EL (cell line): ENCODE measurements around the gene PDE1C.

Experiments
- DNase-seq: peaks from one replicate; pipeline ENCODE4 v3.0.0-alpha.2; 2016

PDE1C gene

DNA sequence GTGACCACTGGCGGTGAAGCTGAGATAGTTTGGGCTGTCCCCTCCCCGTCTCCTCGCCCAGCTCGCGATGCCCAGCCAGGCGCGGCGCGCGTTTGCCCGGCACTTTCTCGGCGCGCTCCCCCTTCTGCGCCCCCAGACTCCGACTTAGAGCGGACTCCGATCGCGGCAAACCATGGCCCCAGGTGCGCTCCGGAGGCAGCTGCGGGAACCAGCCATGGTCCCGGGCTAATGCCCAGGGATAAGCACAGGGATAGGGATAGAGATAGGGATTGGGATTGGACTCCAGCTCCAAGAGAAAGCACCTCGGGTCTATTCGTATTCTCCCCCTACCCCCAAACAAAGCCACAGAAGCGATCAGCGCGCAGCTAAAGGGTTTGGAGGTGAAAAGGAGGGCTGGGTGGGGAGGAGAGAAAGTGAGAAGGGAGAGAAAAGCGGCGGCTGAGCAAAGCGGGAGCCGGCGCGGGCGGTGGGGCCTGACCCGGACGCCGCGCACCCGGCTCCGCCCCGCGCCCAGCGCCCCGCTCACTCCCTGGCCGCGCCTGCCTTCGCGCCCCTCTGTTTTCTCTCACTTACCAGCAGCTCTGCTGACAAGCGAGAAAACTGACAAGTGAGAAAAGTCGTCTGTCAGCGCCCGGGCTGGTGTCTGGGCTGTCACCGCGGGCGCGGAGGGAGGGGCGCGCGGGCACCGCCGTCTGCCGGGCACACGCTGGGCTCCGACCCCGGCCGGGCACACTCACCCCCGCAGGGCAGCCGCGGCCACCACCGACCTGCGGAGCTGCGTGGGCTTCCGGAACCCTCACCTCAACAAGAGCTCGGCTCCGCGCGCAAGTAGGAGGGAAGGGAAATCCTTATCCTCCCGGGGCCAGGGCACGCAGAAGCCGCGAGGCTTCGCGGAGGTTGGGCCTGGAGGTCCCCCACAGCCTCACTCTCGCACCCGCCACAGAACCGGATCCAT lies at the start of gene PDE1C:
PDE1C (minus strand) TSS at position 2 of the 955 bp plus-strand sequence.
- peak; percentile 53 for DNase-seq

DNA sequence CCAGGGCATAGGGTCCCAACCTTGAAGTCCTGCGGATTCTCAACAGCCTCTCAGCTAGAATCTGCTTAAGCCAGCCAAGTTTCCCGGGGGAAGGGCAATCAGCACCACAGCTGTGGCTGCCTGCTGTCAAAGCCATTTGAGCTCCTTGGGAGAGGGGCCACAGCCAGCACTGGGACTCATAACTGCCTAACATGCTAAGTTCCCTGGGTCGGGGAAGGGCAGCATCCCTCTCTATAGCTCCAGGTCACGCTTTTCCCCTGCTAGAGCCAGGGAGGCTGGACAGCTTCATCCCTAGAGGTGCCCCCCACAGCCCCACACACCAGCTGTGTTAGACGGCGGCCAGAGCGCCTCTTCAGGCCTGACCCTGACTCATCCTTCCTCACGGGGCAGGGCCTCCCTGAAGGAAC lies 49.6 kb upstream of the PDE1C start:
- no peak for DNase-seq

DNA sequence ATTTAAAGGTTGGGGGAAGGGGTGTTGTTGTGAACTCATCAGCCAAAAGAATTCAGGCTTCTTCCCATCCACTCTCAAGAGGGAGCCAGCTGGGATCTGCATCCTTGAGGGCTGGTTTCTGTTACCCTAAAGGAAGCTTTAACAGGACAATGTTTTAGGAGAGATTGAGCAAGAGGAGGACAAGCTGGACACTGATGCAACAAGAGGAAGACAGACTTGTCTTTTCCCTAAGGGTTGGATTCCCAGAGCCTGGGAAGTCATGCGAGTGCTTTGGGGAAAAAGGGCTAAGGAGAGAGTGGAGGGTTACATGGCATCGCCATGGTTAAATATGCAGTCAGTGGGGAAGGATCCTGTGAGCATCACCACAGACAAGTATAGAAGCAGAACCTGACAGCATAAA lies 47.6 kb upstream of the PDE1C start:
- peak; percentile 47 for DNase-seq

DNA sequence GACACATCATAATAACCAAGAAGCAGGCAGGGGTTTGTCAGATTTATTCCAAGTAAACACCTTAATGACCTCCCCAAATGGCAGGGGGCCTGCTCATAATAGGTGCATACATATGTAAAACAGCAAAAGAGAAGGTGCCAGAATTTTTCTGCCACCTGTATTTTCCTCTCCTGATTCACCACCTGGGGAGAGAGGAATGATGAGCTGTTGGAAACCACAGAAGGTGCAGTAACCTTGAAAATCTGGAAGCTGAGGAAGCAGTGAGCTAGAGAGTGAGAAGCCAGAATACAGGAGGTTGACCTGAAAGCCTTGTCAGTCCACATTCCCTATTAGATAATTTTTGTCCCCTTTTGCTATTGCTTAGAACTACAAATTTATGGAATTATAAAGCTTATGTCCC lies 46.2 kb upstream of the PDE1C start:
- no peak for DNase-seq

DNA sequence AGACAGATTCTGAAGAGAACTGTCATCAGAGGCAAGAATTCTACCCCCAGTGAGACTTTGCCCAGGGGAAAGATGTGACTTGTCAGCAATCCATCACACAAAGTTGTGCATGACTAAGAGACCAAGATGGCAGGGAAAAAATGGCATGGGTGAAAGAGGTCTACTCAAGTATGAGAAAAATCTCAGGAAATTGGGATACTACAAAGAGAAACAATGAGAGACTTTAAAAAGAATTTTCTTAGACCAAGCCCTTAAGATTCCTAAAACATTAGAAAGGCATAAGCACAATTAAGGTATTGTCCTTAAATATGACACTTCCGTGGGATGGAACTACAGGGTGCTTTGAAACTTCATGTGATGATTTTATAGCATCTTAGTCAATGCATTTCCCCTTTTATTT lies 45.6 kb upstream of the PDE1C start:
- peak; percentile 97 for DNase-seq

DNA sequence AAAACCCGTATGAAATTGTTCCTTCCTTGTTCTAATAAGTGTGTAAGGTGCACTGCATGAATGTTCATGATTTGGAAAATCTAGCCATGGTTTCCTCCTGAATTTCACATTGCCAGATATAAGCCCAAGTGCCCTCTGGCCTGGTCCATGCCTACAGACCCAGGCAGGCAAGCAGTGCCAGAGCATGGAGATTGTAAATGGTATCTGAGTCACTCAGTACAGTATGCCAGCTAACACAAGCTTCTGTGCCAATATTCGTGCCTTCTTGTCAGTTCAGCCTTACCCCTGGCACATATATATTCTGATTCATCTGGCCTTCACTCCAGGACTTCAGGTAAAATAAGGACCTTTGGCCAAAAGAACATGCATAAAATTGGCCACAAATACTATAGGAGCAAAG lies 38.4 kb upstream of the PDE1C start:
- no peak for DNase-seq

DNA sequence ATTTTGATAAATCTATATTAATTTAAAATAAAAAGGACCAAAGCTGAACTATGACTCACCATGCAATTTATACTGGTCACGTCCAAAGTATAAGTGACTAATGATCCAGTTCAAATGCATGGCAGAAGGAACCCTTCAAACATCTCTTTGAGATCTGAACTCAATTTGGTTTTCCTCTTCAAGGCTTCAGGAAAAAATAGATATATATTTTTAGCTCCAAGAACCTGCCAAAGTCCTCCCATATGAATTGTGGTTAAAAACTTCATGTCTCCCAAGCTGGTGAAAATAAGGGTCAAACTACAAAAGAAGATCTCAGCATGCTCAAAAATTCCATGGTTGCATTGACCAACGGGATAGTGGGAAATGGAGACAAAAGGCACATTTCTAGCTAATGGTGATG lies 34.6 kb upstream of the PDE1C start:
- no peak for DNase-seq

DNA sequence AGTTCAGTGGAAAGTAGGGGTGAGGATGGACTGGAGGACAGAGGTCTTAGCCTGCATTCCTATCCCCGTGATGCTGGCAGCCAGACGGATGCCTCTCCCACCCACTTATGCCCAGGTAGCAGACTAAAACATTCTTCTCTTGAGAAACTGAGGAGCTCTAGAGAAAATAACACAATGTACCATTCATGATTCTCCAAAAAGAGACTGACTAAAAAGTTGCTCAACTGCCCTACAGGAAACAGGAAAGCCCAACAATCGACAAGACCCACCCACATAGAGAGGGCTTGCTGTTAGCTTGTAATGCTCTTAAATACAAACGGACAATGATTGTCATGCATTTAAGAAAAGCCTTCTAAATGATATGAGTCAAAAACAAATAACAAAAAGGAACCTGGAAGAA lies 33.2 kb upstream of the PDE1C start:
- no peak for DNase-seq

DNA sequence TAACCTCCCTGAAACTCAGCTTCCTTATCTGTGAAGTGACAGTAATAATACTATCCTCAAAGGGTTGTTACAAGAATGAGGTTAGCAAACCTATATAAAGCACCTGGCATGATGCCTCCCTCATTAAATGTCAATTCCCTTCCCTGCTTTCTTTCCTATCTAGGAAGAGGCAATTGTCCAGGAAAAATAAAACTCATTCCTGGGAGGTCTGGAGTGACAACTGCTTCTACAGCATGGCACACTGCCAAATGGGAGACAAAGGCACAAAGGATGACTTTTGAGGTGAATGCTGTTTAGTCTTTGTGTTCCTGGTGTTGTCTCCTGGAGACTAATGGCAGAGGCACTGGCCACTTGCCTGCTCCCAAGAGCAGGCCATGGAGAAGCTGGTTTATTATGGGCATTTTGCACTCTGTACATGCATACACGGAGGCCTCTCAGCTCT lies 32.2 kb upstream of the PDE1C start:
- no peak for DNase-seq

DNA sequence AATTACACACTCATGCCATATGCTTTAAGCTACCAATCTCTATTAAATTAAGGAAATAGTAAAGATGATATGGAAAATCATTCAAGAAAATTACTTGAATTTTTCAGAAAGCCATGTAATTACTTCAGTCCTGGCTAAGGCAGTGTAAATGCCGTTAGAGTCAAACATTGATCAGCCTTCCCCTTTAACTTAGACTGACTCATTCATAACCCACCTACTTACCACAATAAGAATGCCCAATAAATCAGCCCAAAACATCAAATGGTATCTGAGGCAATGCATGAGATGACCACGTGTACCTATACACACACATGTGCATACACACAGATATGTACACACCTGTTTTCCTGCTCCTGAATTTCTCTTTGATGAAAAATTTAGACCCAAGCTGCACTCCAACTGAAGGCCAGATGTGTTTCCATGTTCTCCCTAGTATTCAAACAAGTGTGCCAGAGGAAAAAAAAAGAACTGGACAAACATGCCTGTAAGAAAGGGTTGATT lies 30.2 kb upstream of the PDE1C start:
- no peak for DNase-seq

DNA sequence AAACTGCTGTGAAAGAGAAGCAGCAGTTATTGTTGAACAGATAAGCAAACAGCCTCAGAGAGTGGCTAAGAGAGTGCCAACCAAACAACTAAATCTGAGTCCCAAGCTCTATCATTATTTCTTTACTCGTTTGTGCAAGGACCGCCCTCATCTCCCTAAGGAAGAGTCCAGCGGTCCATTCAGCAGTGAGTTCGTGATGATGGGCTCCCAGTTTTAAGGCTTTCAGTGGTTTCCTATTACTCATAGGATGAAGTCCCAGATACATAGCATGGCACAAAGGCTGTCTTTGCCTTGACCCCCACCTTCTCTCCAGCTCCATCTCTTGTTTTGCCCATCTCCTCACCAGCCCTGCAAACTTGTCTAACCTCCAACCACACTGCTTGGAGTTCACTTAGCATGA lies 24.3 kb upstream of the PDE1C start:
- DNase-seq = no peak

DNA sequence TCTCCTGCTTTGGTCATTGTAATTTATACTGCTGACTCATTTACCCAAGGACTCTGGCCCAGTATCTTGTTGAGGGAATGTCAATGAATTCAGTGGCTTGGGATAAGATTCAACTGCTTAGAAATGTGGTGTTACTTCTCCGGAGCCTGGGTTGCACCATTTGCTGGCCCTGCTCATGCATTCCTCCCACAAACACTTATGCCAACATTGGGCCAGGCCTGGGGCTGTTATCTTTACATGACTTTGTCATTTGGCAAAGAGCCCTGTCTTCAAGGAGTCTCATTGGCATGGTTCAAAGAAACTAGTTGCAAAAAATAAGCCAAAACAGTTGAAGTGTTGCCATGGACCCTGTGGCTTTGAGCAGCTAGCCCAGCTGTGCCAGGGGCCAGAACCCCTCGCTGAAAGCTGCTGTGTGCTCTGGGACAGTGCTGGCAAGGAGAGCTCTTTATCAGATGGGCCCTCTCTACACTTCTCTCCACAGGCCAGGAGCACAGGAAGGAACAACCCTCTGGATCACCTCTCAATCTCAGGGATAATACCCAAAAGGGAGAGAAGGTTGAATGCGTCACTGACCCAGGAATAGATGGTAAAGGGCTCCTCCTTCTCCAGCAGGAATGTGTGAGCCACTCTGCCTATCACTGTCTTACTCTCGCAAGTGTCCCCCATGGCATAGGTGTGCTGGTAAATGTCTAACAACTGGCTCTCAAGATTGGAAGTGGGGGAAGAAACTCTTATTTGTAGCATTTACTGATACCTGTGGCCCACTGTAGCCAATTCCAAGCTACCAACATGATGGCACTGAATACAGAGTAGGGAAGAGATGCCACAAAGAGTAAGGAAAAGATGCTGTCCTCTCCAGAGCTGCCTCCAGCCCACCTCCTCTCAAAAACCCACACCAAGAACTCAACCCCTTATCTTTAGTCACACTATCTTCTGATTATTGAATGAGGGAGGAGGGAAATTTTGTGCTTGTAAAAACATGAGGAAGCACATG lies 23.5 kb upstream of the PDE1C start:
- peak; percentile 98 for DNase-seq

DNA sequence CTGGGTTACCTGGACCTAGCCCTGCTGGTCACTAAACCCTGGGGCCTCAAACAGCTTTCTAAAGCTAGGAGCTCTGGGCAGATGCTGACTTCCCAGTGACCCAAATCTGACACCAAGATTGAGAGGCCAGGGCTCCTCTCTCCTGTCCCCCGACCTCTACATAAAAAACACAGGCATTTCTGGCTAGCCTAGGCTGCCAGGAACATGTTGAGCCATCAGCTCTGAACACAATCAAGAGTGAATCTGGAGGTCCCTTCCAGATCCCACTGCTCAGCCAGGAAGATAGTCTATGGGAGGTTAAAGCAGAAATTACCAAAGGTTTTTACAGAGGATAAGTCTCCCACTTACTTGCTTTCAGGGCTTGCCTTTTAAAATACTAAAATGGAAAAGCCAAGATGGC lies 22.1 kb upstream of the PDE1C start:
- no peak for DNase-seq

DNA sequence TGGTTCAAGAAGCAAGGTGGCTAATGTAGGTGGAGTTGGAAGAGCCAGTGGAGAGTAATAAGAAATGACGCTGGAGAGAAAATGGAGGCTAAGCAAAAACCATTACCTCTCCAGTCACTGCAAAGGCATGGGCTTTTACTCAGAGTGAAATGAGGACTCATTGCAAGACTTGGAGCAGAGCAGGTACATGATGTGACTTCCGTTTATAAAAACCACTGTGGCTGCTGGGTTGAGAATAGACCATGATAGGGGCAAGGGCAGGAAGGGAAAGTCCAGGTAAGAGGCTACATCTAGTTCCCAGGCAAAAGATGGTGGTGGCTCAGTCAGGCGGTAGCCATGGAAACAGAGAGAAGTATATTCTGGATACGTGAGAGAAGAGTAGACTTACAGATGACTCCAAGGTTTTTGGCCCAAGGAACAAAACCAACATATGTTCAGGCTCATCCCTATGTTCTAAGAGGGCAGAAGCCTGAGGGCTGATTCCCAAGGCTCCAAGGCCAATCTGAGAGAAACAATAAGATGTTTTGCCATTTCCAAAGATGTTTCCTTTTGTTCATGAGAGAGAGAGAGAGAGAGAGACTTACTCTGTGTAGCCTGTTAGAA lies 21.5 kb upstream of the PDE1C start:
- DNase-seq = no peak

DNA sequence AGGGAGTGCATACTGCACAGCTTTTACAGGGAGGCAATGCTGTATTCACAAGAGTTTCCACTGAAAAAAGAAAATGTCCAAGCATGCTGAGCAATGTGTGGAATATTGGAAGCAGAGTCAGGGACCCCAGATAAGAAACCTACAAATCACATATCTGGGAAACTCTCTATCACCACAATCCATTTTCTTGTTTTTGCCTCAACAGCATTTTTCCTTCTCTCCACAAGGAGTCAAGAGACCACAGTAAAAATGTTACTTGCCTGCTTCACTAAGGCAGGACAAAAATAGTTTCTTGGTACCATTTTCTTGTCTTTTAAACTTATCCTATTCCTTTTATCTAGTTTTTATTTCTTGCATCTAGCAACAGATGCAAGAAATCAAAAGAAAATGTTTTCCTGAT lies 19.5 kb upstream of the PDE1C start:
- DNase-seq = no peak

DNA sequence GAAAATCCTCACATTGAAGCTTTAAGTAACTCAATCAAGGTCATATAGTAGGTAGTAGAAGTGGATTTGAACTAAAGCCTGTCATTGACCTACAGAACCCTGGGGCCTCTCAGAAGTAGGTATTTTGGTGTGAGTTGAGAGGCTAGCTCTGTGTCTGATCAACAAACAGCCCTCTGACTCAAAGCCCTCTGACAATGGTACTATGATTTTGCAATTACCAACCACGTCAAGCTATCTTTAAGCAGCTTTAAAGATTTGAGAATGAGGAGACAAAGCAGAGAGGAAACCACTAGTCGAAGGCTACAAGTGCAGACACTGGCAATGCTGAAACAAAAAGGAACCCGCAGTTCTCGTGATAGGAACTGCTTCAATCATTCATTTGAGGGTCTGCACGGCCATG lies 19.0 kb upstream of the PDE1C start:
- DNase-seq = no peak

DNA sequence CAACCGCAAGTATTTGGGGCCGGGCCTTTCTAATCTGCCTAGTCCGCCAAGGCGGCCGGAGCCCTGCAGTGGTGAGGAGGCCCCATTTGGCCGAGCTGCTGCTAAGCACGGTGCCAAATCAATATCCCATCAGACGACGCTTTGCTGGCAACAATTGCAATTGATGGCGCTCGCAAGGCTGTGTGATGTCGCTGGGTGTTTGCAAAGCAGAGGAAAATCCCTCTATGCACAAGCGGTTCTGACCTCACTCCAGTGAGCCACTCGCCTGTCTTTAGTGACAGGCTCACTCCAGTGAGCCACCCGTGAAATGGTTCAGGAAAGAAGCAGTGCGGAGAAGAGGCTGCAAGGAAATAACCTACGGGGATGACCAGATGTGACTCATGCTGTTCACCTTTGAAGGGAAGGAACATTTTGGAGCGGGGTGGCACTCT lies 18.3 kb upstream of the PDE1C start:
- DNase-seq = no peak

DNA sequence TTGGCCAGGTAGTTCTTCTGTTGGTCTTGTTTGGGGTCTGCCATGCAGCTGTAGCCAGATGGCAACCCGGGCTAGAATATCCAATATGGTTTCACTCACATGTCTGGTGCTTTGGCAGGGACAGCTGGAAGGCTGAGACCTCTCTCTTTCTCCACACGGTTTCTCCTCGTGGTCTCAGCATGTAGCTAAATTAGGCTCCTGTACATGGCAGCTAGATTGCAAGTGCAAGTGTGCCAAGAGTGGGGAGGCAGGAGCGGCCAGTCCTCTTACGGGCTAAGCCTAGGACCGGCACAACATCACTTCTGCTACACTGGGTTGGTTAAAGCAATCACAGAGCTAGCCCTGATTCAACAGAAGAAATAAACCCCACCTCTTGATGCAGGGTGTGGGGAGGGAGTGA lies 9.3 kb upstream of the PDE1C start:
- DNase-seq = no peak

DNA sequence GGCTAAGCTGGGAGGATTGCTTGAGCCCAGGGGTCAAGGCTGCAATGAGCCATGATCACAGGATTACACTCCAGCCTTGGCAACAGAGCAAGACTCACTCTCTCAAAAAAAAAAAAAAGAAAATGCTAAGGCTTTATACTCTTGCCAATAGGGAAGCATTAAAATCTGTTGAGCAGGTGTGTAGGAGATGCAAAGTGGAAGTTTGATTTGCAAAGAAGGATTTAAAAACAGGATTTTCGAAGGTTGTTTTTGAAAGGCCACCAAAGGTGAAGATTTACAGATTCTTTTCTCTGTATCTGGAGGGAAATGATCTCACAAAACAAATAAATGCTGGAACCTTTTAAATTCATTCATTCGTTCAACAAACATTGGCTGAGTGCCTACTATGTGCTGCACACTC lies 8.6 kb upstream of the PDE1C start:
- no peak for DNase-seq

DNA sequence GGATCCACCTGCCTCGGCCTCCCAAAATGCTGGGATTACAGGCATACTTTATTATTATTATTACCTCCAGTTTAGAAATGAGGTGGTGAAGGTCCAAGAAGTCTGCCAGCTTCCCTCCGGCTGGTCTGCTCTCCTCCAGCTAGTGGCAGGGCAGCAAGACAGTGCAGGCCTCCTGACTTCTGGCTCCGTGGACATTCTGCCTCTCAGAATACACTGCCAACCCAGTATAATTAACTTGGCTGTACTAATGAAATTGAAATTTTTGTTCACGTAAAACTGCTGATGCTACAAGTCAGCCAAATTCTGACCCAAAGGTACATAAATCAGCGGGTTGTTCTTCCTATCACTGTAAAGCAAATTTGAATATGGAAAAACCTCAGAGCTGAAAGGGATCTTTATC lies 7.6 kb upstream of the PDE1C start:
- DNase-seq = no peak

DNA sequence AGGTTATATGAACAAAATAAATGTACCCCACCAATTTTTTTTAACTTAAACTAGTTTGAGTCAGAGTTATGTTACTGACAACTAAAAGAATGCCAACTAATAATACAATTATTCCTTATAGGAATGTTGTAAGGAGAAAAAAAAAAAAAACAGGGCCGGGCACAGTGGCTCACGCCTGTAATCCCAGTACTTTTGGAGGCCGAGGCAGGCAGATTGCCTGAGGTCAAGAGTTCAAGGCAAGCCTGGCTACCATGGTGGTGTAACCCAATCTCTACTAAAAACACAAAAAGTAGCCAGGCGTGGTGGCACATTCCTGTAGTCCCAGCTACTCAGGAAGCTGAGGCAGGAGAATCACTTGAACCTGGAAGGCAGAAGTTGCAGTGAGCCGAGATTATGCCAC lies 6.6 kb upstream of the PDE1C start:
- peak; percentile 85 for DNase-seq

DNA sequence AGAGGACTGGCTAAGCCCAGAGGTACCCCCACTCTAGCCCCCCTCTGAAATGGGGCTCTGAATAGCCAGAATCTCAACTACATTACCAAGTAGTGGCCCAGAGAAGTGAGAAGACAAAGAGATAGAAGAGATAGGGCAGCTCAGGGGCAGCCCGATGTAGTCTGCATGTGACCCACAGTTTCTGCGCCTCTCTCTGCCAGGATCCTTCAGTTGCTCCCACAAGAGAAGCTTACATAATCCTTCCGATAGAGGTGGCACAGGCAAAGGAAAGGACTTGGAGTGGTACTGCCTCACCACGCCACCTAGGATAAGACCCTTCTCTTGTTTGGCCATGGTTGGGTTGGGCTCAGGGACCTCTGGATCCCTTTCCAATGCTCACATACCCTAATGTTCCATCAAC lies 5.4 kb upstream of the PDE1C start:
- no peak for DNase-seq
